ENCODE measurements around the gene SUN2. TPM values are rescaled to one million over a fixed set of nuclear protein-coding genes. Genes with fewer than 3 reads are reported as not detected.

SUN2 gene
- total and polyA plus RNA-seq, 2 experiments from 2014 or later = 28.0 to 105 TPM

- TF ChIP-seq CTCF (IDR thresholded peaks at IDR 0.05; ENCODE audit: low read depth, low read length) = no peak
- Histone ChIP-seq H3K27me3 (no peaks in the 10 kb centered on the region), H3K4me3 (peak within 1 kb of the TSS; percentile 86), H3K4me1 (ENCODE audit: low read depth) (peaks cover 18% of the 10 kb centered on the region), H3K36me3 (peaks cover under 1% of the 10 kb centered on the region), H3K27ac (peak within 1 kb of the TSS; percentile 89), H3K9me3 (ENCODE audit: low read depth) (no peaks in the 10 kb centered on the region)
- DNase-seq (ENCODE audit: low read depth in 1 of 2, low spot score in 1 of 2) = peak; percentile 100
These were observed 50.3 kb downstream of the SUN2 start, which contains the start of gene GTPBP1 for GRCh38 chr22:38705235-38706100. TSS of gene GTPBP1 (plus strand) at chr22:38705944. CDS start at chr22:38705956, 12 bp downstream.

GRCh38 chr22:38704654-38705234 lies 51.1 kb downstream of the SUN2 start:
- no peaks in the 10 kb centered on the region for H3K36me3 ChIP-seq
- H3K4me1 ChIP-seq (ENCODE audit: low read depth) = peaks cover 18% of the 10 kb centered on the region
- peak overlapping the region; percentile 71 for H3K27ac ChIP-seq
- no peak for TF ChIP-seq CTCF (IDR thresholded peaks at IDR 0.05; ENCODE audit: low read depth, low read length)
- H3K27me3 ChIP-seq = no peaks in the 10 kb centered on the region
- H3K9me3 ChIP-seq (ENCODE audit: low read depth) = no peaks in the 10 kb centered on the region
- DNase-seq (ENCODE audit: low read depth in 1 of 2, low spot score in 1 of 2) = no peak
- H3K4me3 ChIP-seq = peak overlapping the region; percentile 6

GRCh38 chr22:38700789-38701628 lies 54.8 kb downstream of the SUN2 start, which contains the start of gene JOSD1:
TSS of gene JOSD1 (minus strand) at chr22:38700943. CDS start at chr22:38699987, 956 bp downstream.
- Histone ChIP-seq H3K36me3 (no peaks in the 10 kb centered on the region), H3K4me3 (peak within 1 kb of the TSS; percentile 75), H3K27ac (peak within 1 kb of the TSS; percentile 97), H3K4me1 (ENCODE audit: low read depth) (peaks cover 26% of the 10 kb centered on the region), H3K27me3 (no peaks in the 10 kb centered on the region), H3K9me3 (ENCODE audit: low read depth) (no peaks in the 10 kb centered on the region)
- no peak for TF ChIP-seq CTCF (IDR thresholded peaks at IDR 0.05; ENCODE audit: low read depth, low read length)
- peak; percentile 94 to 97 for DNase-seq (ENCODE audit: low read depth in 1 of 2, low spot score in 1 of 2)

- Histone ChIP-seq H3K27me3 (no peaks in the 10 kb centered on the region), H3K4me3 (peak overlapping the region; percentile 75), H3K36me3 (no peaks in the 10 kb centered on the region), H3K9me3 (ENCODE audit: low read depth) (no peaks in the 10 kb centered on the region), H3K27ac (peak overlapping the region; percentile 97), H3K4me1 (ENCODE audit: low read depth) (peaks cover 26% of the 10 kb centered on the region)
- peak in 1 of 2 donors; percentile 78 for DNase-seq (ENCODE audit: low read depth in 1 of 2, low spot score in 1 of 2)
- no peak for TF ChIP-seq CTCF (IDR thresholded peaks at IDR 0.05; ENCODE audit: low read depth, low read length)
These were observed 55.5 kb downstream of the SUN2 start for GRCh38 chr22:38700270-38700788.

GRCh38 chr22:38699784-38700183 lies 56.0 kb downstream of the SUN2 start:
- peak overlapping the region; percentile 97 for H3K27ac ChIP-seq
- no peak for TF ChIP-seq CTCF (IDR thresholded peaks at IDR 0.05; ENCODE audit: low read depth, low read length)
- no peaks in the 10 kb centered on the region for H3K27me3 ChIP-seq

More at GRCh38 chr22:38699784-38700183, 56.0 kb downstream of the SUN2 start:
- H3K4me1 ChIP-seq (ENCODE audit: low read depth) = peaks cover 25% of the 10 kb centered on the region
- H3K9me3 ChIP-seq (ENCODE audit: low read depth) = no peaks in the 10 kb centered on the region
- peak overlapping the region; percentile 75 for H3K4me3 ChIP-seq
- DNase-seq (ENCODE audit: low read depth in 1 of 2, low spot score in 1 of 2) = peak in 1 of 2 donors; percentile 55
- H3K36me3 ChIP-seq = no peaks in the 10 kb centered on the region

All from cardiac muscle cell (in vitro differentiated cells and primary cell).